SK-N-SH (cell line): ENCODE data around the gene TMEM72.

Source experiments
- CHD2 ChIP-seq: fragments of 150-350 bp; IDR thresholded peaks from 2 replicates; pipeline ENCODE4 v1.6.1; 2018; ENCODE audit warnings: low read length; ENCODE audit not compliant: partially characterized antibody
- EP300 ChIP-seq, 2 experiments: IDR thresholded peaks; 2 replicates each; pipeline versions ENCODE4 v1.4.0 to v1.6.1; 2012; ENCODE audit warnings: borderline replicate concordance in 1 of 2, low read depth in 1 of 2, low read length in 1 of 2
- RFX5 ChIP-seq: IDR thresholded peaks from 2 replicates; pipeline ENCODE4 v1.6.1; 2012; ENCODE audit warnings: mild to moderate bottlenecking, improper control_type of control experiment, low read length
- RXRA ChIP-seq: IDR thresholded peaks from 2 replicates; pipeline ENCODE4 v1.4.0; 2012; ENCODE audit warnings: low read depth, mild to moderate bottlenecking, borderline replicate concordance
- YY1 ChIP-seq: IDR thresholded peaks from 2 replicates; pipeline ENCODE4 v1.4.0; 2012; ENCODE audit warnings: low read depth, mild to moderate bottlenecking
- TF ChIP-seq, protein P1 (sequence below): fragments of 200-600 bp; sonication (generic); IDR thresholded peaks from 2 replicates; pipeline ENCODE4 v1.6.1; 2017; ENCODE audit warnings: antibody characterized with exemption, mild to moderate bottlenecking, moderate library complexity

DNA sequence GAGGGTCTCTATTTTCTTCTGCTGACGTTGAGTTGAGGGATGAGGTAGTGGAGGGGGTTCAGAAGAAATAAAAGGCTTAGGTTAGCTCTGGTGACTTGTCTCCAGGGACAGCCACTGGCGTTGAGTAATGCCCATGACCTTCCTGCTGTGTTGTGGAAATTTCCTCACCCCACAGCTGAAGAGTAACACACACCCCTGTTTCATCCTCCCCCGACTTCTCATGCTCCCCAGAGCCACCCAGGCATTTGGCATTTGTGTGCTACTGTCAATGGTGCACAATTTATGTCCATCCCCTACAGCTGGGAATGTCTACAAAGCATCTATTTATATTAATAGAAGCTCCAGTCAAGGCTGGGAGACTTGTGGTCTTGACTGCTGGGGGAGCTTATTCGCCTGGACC is 4.7 kb upstream of the TMEM72 start:
- TF ChIP-seq CHD2 (no peak), EP300 (IDR thresholded peaks at IDR 0.05; ENCODE audit: borderline replicate concordance in 1 of 2, low read depth in 1 of 2, low read length in 1 of 2) (no peak), RFX5 (no peak), YY1 (no peak), RXRA (no peak)
- TF ChIP-seq, protein P1, sequence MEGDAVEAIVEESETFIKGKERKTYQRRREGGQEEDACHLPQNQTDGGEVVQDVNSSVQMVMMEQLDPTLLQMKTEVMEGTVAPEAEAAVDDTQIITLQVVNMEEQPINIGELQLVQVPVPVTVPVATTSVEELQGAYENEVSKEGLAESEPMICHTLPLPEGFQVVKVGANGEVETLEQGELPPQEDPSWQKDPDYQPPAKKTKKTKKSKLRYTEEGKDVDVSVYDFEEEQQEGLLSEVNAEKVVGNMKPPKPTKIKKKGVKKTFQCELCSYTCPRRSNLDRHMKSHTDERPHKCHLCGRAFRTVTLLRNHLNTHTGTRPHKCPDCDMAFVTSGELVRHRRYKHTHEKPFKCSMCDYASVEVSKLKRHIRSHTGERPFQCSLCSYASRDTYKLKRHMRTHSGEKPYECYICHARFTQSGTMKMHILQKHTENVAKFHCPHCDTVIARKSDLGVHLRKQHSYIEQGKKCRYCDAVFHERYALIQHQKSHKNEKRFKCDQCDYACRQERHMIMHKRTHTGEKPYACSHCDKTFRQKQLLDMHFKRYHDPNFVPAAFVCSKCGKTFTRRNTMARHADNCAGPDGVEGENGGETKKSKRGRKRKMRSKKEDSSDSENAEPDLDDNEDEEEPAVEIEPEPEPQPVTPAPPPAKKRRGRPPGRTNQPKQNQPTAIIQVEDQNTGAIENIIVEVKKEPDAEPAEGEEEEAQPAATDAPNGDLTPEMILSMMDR: no peak
